Ishikawa (cell line): Measurements from ENCODE around the gene MYBPH.

Source experiments
- CEBPB ChIP-seq: IDR thresholded peaks from 2 replicates; pipeline ENCODE4 v1.6.1; 2012
- CREB1 ChIP-seq: IDR thresholded peaks from 2 replicates; pipeline ENCODE4 v1.6.1; 2012; ENCODE audit warnings: low read depth
- EGR1 ChIP-seq: IDR thresholded peaks from 2 replicates; pipeline ENCODE4 v1.6.1; 2012
- EP300 ChIP-seq: IDR thresholded peaks from 2 replicates; pipeline ENCODE4 v1.6.1; 2012; ENCODE audit warnings: borderline replicate concordance
- FOXM1 ChIP-seq: IDR thresholded peaks from 2 replicates; pipeline ENCODE4 v1.6.1; 2012; ENCODE audit warnings: low read depth, borderline replicate concordance
- MAX ChIP-seq: IDR thresholded peaks from 2 replicates; pipeline ENCODE4 v1.6.1; 2012
- NFIC ChIP-seq: IDR thresholded peaks from 2 replicates; pipeline ENCODE4 v1.6.1; 2012
- RAD21 ChIP-seq: IDR thresholded peaks from 2 replicates; pipeline ENCODE4 v1.6.1; 2012; ENCODE audit warnings: low read depth
- REST ChIP-seq: IDR thresholded peaks from 2 replicates; pipeline ENCODE4 v1.6.1; 2012; ENCODE audit warnings: low read depth, mild to moderate bottlenecking
- TAF1 ChIP-seq: IDR thresholded peaks from 2 replicates; pipeline ENCODE4 v1.6.1; 2012; ENCODE audit warnings: low read depth, mild to moderate bottlenecking
- TCF12 ChIP-seq: IDR thresholded peaks from 2 replicates; pipeline ENCODE4 v1.6.1; 2012; ENCODE audit warnings: low read depth
- TEAD4 ChIP-seq: IDR thresholded peaks from 2 replicates; pipeline ENCODE4 v1.6.1; 2012
- USF1 ChIP-seq: IDR thresholded peaks from 2 replicates; pipeline ENCODE4 v1.6.1; 2012
- YY1 ChIP-seq: IDR thresholded peaks from 2 replicates; pipeline ENCODE4 v1.6.1; 2012; ENCODE audit warnings: low read depth
- ZBTB7A ChIP-seq: IDR thresholded peaks from 2 replicates; pipeline ENCODE4 v1.6.1; 2012; ENCODE audit warnings: low read depth

Gene MYBPH

GRCh38 chr1:203158423-203158822 lies 17.2 kb downstream of the MYBPH start:
- no peak for TF ChIP-seq MAX
- no peak for TF ChIP-seq YY1
- no peak for TF ChIP-seq TAF1
- TF ChIP-seq USF1: no peak
- TF ChIP-seq RAD21: no peak
- TF ChIP-seq ZBTB7A: no peak
- TF ChIP-seq REST: no peak
- TF ChIP-seq CEBPB: no peak
- TF ChIP-seq FOXM1: no peak
- no peak for TF ChIP-seq TCF12
- TF ChIP-seq EGR1: no peak
- TF ChIP-seq EP300: no peak
- no peak for TF ChIP-seq TEAD4
- no peak for TF ChIP-seq NFIC
- no peak for TF ChIP-seq CREB1

- TF ChIP-seq TEAD4 (no peak), RAD21 (no peak), MAX (no peak), CREB1 (no peak), EGR1 (no peak), TAF1 (no peak), USF1 (no peak), REST (no peak), FOXM1 (no peak)
These were observed 19.3 kb downstream of the MYBPH start for GRCh38 chr1:203156280-203156679.

GRCh38 chr1:203153989-203154821 lies 21.4 kb downstream of the MYBPH start:
- TF ChIP-seq EP300: no peak
- no peak for TF ChIP-seq CEBPB
- TF ChIP-seq NFIC: no peak
- no peak for TF ChIP-seq CREB1
- no peak for TF ChIP-seq MAX
- no peak for TF ChIP-seq TCF12
- TF ChIP-seq ZBTB7A: no peak
- no peak for TF ChIP-seq FOXM1
- TF ChIP-seq REST: no peak
- no peak for TF ChIP-seq USF1
- no peak for TF ChIP-seq TEAD4
- no peak for TF ChIP-seq EGR1
- TF ChIP-seq YY1: no peak
- no peak for TF ChIP-seq TAF1
- no peak for TF ChIP-seq RAD21
